Memory B cell (primary cell): Measurements from ENCODE around the gene SRBD1.
A peak's percentile ranks its signal among the peaks of the same experiment; 100 is the strongest.

ENCODE experiments used
- ATAC-seq: fragments of 150-1000 bp; cut with Tn5 transposase; 2 replicates; pipeline ENCODE4 v1.10.0; 2021; ENCODE audit warnings: low read depth, mild to moderate bottlenecking, moderate library complexity
- DNase-seq, 2 donors: peaks; one replicate each; pipeline ENCODE4 v3.0.0; 2022; ENCODE audit warnings: low spot score in 2 of 2
- H3K27ac Mint-ChIP-seq: one replicate; pipeline ENCODE4 v1.8.0; 2022; ENCODE audit warnings: mild to moderate bottlenecking, moderate library complexity, mixed read lengths
- H3K27me3 Mint-ChIP-seq: one replicate; pipeline ENCODE4 v1.8.0; 2022; ENCODE audit warnings: mixed read lengths
- H3K36me3 Mint-ChIP-seq: one replicate; pipeline ENCODE4 v1.8.0; 2022; ENCODE audit warnings: mild to moderate bottlenecking, mixed read lengths
- H3K4me1 Mint-ChIP-seq: one replicate; pipeline ENCODE4 v1.8.0; 2022; ENCODE audit warnings: mixed read lengths
- H3K4me3 Mint-ChIP-seq: one replicate; pipeline ENCODE4 v1.8.0; 2022; ENCODE audit warnings: mild to moderate bottlenecking, moderate library complexity, mixed read lengths
- H3K9me3 Mint-ChIP-seq: one replicate; pipeline ENCODE4 v1.8.0; 2022; ENCODE audit warnings: mixed read lengths

The SRBD1 gene

DNA sequence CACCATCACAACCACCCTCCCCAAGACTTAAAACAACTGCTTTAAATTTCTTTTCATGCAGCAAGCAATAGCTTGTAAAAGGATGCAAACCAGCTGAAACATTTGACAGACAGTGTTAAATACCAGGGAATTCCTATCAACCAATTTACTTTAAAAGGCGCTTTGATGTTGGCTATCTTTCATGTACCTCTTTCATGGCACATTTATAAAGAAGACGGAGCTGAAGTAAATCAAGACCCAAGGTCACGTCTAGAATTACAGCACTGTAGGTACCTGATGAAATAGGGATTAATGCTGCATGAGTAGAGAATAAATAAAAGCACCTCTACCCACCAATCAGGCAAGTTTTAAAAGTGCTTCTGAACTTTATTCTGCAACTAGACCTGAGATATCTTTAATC, 78.9 kb downstream of the SRBD1 start:
- no peak overlapping the region for H3K4me3 Mint-ChIP-seq
- peaks cover 2% of the 10 kb centered on the region for H3K4me1 Mint-ChIP-seq
- peaks cover 33% of the 10 kb centered on the region for H3K36me3 Mint-ChIP-seq
- no peak overlapping the region for H3K27ac Mint-ChIP-seq
- no peak for DNase-seq
- H3K9me3 Mint-ChIP-seq = no peaks in the 10 kb centered on the region
- no peak for ATAC-seq
- no peaks in the 10 kb centered on the region for H3K27me3 Mint-ChIP-seq

DNA sequence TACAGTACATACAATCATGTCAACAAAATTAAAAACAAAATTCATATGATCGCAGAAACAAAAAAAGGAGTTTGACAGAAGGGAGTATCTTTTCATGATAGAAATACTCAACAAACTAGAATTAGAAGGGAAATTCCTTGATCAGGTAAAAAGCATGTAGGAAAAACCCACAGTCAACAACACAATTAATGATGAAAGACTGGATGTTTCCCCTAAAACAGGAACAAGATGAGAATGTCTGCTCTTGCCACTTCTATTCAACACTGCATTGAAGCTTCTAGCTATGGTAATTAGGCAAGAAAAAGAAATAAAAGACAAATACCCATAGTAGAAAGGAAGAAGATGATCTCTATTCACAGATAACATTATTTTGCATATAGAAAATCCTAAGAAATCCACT, 87.1 kb downstream of the SRBD1 start:
- peaks cover 38% of the 10 kb centered on the region for H3K36me3 Mint-ChIP-seq
- DNase-seq = no peak
- H3K27ac Mint-ChIP-seq = no peak overlapping the region
- no peaks in the 10 kb centered on the region for H3K27me3 Mint-ChIP-seq
- ATAC-seq = no peak
- H3K4me1 Mint-ChIP-seq = peaks cover 5% of the 10 kb centered on the region
- H3K9me3 Mint-ChIP-seq = peaks cover 3% of the 10 kb centered on the region
- no peak overlapping the region for H3K4me3 Mint-ChIP-seq

DNA sequence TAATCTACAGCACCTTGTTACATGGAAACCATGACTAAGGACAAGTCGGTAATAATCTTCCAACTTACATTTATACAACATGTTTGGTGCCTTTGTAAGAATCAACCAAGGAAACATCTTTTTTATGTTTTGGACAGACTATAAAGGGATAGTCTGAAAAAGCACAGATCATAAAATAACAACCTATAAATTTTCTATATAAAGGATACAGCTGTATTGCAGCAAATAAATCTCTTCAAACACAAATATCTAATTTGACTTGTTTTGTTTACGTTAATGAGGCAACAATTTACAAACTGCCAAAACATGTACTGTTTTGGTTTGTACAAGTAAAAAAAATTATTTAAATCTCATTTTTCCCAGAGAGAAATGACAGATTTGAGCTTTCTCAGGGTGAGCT, 92.5 kb downstream of the SRBD1 start:
- no peak overlapping the region for H3K4me3 Mint-ChIP-seq
- H3K9me3 Mint-ChIP-seq = no peaks in the 10 kb centered on the region
- no peak overlapping the region for H3K27ac Mint-ChIP-seq
- DNase-seq (no peak), ATAC-seq (no peak)
- peaks cover 3% of the 10 kb centered on the region for H3K4me1 Mint-ChIP-seq
- H3K27me3 Mint-ChIP-seq = no peaks in the 10 kb centered on the region
- H3K36me3 Mint-ChIP-seq = peaks cover 16% of the 10 kb centered on the region

DNA sequence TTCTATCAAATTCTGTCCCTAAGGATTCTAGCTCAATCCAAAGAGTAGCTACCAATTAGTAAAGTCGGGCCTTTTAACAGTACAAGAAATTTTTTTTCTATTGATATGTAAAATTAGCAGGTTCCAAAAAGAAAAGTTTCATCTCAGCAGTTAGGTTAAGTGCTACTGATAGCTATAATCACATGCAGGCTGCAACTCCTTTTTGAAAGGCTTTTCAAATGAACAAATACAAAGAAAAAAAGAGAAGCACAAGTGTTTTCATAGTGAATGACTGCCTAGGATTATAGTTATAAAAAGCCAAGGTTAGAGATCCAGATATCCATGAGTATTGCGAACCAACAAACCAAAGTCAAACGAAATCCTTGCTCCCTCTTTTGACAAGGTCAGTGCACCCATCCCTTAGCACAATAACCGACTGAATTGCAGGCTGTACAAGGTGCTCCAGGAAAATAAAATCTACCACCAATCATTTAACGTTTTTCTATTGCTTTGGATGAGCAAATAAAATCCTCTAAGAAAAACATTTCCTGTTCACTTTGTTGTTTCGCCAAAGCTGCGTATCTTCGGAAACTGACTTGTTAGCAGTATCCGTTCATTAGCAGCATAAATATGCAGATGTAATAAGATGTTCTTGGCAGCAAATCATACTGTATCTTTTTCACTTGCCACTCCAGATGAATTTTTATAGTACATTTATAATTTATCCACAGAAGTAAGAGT, 100.2 kb downstream of the SRBD1 start:
- ATAC-seq = no peak
- DNase-seq = no peak
- no peaks in the 10 kb centered on the region for H3K27me3 Mint-ChIP-seq
- H3K36me3 Mint-ChIP-seq = peaks cover 14% of the 10 kb centered on the region
- H3K27ac Mint-ChIP-seq = no peak overlapping the region
- H3K9me3 Mint-ChIP-seq = no peaks in the 10 kb centered on the region
- H3K4me1 Mint-ChIP-seq = no peaks in the 10 kb centered on the region
- H3K4me3 Mint-ChIP-seq = no peak overlapping the region

DNA sequence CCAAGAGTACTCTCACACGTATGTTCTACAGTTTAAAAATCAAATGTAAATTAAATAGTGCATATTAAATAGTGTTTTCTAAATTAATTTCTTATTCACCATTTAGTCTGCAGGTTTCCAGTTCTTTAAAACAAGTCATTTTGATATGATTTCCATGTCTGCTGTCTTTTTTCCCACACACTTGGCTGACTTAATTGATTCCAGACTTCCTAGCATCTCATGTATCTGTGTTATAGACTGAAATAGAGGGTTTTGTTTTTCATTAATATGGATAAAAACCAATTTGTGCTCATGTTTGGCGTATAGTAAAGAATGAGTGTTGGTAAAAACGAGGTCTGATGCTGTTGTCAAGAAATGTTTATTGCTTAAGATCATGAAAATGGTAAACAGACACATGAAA, 104.3 kb downstream of the SRBD1 start:
- H3K4me1 Mint-ChIP-seq = no peaks in the 10 kb centered on the region
- ATAC-seq (no peak), DNase-seq (no peak)
- no peaks in the 10 kb centered on the region for H3K9me3 Mint-ChIP-seq
- peaks cover 4% of the 10 kb centered on the region for H3K36me3 Mint-ChIP-seq
- no peak overlapping the region for H3K4me3 Mint-ChIP-seq
- no peaks in the 10 kb centered on the region for H3K27me3 Mint-ChIP-seq
- no peak overlapping the region for H3K27ac Mint-ChIP-seq

DNA sequence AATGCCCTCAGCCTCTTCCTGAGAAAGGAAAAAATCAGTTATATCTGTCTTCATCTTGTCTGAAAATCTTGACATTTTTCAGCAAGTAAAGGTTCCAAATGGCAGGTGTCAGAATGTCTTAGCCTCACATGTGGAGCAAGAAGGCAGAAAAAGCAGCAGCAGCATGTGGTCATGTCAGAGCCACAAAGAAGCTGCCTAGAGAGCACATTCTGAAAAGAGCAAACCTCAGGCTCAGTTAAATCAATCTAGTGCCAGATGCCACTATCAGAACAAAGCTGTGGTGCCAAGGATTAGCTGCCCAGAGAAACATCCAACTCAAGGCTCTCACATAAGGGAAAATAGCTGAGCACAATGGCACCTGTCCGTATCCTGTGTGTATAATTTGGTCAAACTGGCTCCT, 105.9 kb downstream of the SRBD1 start:
- ATAC-seq (no peak), DNase-seq (no peak)
- Mint-ChIP-seq H3K4me3 (no peak overlapping the region), H3K36me3 (peaks cover 7% of the 10 kb centered on the region), H3K27me3 (no peaks in the 10 kb centered on the region), H3K4me1 (peaks cover 3% of the 10 kb centered on the region), H3K9me3 (peaks cover 2% of the 10 kb centered on the region), H3K27ac (no peak overlapping the region)

DNA sequence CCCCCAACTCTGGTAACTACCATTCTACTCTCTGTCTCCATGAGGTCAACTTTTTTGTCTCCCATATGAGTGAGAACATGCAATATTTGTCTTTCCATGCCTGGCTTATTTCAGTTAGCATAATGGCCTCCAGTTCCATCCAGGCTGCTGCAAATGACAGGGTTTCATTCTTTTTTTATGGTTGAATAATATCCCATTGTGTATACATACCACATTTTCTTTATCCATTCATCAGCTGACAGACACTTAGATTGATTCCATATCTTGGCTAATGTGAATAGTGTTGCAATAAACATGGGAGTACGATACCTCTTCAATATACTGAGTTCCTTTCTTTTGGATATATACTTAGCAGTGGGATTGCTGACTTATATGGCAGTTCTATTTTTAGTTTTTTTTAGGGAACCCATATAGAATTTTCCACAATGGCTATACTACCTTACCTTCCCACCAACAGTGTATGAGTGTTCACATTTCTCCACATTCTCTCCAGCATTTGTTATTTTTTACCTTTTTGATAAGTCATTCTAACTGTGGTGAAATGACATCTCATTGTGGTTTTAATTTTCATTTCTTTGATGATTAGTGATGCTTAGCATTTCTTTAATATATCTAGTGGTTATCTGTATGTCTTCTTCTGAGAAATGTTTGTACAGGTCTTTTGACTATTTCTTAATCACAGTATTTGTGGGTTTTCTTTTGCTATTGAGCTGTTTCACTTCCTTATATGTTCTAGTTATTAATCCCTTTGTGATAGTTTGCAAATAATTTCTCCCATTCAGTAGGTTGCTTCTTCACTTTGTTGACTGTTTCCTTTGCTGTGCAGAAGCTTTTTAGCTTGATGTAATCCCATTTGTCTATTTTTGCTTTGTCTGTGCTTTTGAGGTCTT, 112.2 kb downstream of the SRBD1 start:
- no peak overlapping the region for H3K27ac Mint-ChIP-seq
- no peak for ATAC-seq

DNA sequence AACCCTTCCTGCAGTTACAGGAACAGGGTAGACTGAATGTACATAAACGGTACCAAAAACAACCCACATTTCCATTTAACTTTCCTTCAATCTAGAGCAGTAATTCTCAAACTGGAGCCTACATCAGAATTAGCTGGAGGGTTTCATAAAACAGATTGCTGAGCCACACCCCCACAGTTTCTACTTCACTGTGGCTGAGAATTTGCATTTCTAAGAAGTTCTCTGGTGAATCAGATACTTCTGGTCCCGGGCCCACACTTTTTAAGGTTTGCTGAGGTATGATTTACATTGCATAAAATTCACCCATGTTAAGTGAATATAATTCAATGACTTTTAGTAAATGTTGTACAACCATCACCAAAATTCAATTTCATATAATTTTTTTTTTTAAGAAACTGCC, 113.7 kb downstream of the SRBD1 start:
- peaks cover 5% of the 10 kb centered on the region for H3K36me3 Mint-ChIP-seq
- DNase-seq = no peak
- H3K4me1 Mint-ChIP-seq = peaks cover 9% of the 10 kb centered on the region
- H3K27ac Mint-ChIP-seq = no peak overlapping the region
- no peak for ATAC-seq
- no peaks in the 10 kb centered on the region for H3K27me3 Mint-ChIP-seq
- no peak overlapping the region for H3K4me3 Mint-ChIP-seq
- peaks cover 2% of the 10 kb centered on the region for H3K9me3 Mint-ChIP-seq

More for the DNA sequence above, 112.2 kb downstream of the SRBD1 start:
- H3K9me3 Mint-ChIP-seq = peaks cover 2% of the 10 kb centered on the region
- H3K4me3 Mint-ChIP-seq = no peak overlapping the region
- H3K27me3 Mint-ChIP-seq = no peaks in the 10 kb centered on the region
- no peak for DNase-seq
- H3K36me3 Mint-ChIP-seq = peaks cover 5% of the 10 kb centered on the region
- H3K4me1 Mint-ChIP-seq = peaks cover 9% of the 10 kb centered on the region

DNA sequence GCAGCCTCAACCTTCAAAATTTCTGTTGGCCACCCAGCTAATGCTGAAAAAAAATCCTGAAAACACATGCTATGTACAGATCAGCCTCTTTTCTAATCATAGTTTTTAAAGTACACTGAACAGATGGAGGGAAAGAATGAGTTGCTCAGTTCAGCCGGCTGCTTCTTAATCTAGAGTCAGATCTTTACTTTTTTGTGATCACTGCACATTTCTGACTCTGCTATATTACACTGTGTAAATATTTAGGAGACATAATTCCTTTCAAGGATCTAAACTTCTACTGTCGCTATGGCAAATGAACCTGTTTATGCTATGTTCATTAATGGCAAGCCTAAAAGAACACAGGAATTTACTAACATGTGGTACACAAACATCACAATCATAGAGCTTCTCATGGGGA, 114.2 kb downstream of the SRBD1 start:
- Mint-ChIP-seq H3K27ac (no peak overlapping the region), H3K4me1 (peaks cover 9% of the 10 kb centered on the region), H3K27me3 (no peaks in the 10 kb centered on the region), H3K4me3 (no peak overlapping the region), H3K36me3 (peaks cover 5% of the 10 kb centered on the region), H3K9me3 (peaks cover 2% of the 10 kb centered on the region)
- no peak for ATAC-seq
- DNase-seq = no peak

DNA sequence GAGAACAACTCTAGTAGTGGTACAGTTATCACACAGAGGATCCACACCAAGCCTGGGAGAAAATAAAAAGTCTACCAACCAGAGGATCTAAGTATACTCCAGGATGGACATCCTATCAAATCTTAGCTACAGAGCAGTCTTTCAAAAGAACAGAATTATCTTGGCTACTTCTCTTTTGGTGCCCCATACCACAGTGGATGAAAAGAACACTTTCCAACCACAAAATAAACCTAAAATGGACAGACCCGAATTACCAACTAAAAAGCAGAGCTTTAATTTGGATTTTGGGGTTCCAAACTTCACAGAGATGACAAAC, 116.1 kb downstream of the SRBD1 start:
- H3K27ac Mint-ChIP-seq = no peak overlapping the region
- no peaks in the 10 kb centered on the region for H3K9me3 Mint-ChIP-seq
- no peak for DNase-seq
- peaks cover 7% of the 10 kb centered on the region for H3K4me1 Mint-ChIP-seq
- H3K4me3 Mint-ChIP-seq = no peak overlapping the region
- H3K36me3 Mint-ChIP-seq = no peaks in the 10 kb centered on the region
- ATAC-seq = no peak
- H3K27me3 Mint-ChIP-seq = no peaks in the 10 kb centered on the region

DNA sequence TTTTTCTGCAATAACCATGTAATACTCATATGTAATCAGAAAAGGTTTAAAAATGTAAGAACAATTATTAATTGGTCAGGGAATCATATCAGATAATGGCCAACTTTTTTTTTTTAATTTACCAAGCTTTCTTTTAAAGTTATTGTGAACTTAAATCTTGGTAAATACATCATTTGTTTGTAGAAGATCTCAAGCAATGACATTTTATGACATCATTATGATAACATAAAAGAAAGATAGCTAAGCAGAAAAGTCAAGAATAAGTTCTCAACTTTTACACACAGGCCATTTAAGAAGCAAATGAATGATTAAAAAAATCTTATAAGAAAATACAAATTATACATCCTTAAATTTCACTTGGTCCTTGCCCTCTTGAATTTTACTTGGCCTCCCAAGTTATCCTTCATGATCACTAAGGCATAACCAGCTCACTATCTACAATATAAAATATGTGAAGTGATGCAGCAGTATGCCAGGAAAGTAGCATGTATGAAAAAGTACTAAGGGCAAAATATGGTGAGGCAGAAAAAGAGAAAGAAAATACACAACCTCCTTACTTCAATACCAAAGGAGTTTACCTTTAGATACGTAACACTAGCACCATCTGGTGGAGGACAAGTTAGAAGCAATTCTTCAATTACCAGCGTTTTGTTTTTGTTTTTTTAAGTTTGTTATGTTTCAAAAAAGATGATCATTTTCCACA, 116.6 kb downstream of the SRBD1 start:
- no peaks in the 10 kb centered on the region for H3K9me3 Mint-ChIP-seq
- no peak overlapping the region for H3K27ac Mint-ChIP-seq
- H3K27me3 Mint-ChIP-seq = no peaks in the 10 kb centered on the region
- DNase-seq (peak in 1 of 2 donors; percentile 11), ATAC-seq (no peak)
- no peaks in the 10 kb centered on the region for H3K36me3 Mint-ChIP-seq
- H3K4me1 Mint-ChIP-seq = peaks cover 5% of the 10 kb centered on the region
- no peak overlapping the region for H3K4me3 Mint-ChIP-seq

DNA sequence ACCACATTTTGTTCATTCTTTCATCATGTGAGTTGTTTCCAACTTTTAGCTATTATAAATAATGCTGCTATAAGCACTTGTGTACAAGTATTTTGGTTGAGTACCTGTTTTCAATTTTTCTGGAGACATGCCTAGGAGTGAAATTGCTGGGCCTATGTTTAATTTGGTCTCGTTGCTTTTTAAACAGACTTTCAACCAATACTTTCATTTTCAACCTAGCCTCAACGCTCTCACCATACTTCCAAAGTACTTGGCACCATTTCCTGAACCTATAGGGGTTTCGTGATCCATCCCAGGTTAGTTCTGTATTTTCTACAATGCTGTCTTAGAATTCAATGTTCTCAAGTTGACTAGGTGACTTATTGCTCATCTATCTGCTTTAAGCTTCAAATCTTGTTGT, 126.1 kb downstream of the SRBD1 start:
- ATAC-seq = no peak
- Mint-ChIP-seq H3K36me3 (peaks cover 20% of the 10 kb centered on the region), H3K27me3 (no peaks in the 10 kb centered on the region), H3K9me3 (no peaks in the 10 kb centered on the region), H3K27ac (no peak overlapping the region), H3K4me3 (no peak overlapping the region), H3K4me1 (no peaks in the 10 kb centered on the region)
- no peak for DNase-seq

DNA sequence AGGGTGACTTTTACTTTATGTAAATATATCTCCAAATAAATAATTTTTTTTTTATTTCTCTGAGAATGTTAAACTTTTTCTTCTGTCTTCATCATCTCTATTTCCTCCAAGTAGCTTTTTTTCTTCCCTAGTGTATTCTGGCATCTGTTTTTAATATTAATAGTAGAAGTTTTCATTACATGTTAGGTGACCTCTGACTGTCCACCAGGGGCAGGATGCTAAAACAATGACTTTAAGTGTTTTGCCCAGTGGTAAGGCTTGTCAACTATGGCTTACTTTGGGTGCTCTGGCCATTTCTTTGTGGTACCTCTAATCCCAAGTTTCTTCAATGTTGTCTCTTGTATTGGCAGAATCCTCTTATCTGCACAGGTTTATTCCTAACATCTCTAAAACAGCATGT, 127.1 kb downstream of the SRBD1 start:
- H3K4me1 Mint-ChIP-seq = no peaks in the 10 kb centered on the region
- no peak for ATAC-seq
- H3K27ac Mint-ChIP-seq = no peak overlapping the region
- H3K27me3 Mint-ChIP-seq = no peaks in the 10 kb centered on the region
- no peak for DNase-seq
- no peaks in the 10 kb centered on the region for H3K9me3 Mint-ChIP-seq
- no peak overlapping the region for H3K4me3 Mint-ChIP-seq
- peaks cover 25% of the 10 kb centered on the region for H3K36me3 Mint-ChIP-seq

DNA sequence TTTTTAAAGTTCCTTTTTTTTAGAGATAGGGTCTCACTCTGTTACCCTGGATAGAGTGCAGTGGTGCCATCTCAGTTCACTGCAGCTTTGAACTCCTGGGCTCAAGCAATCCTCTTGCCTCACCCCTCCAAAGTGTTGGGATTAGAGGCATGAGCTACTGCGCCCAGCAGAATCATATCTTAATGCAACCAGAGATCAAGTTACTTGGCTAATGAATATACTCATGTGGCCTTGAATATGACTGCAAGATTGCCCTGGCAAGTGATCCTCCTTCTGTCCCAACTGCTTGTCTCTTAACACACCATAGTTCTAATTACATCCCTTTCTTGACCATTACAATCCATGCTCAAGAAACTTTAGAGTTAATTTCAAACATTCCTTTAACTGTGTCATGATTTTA, 133.5 kb downstream of the SRBD1 start:
- ATAC-seq (no peak), DNase-seq (no peak)
- Mint-ChIP-seq H3K27me3 (no peaks in the 10 kb centered on the region), H3K36me3 (peaks cover 38% of the 10 kb centered on the region), H3K4me3 (no peak overlapping the region), H3K4me1 (no peaks in the 10 kb centered on the region), H3K27ac (no peak overlapping the region), H3K9me3 (no peaks in the 10 kb centered on the region)
